Measurements from ENCODE around the gene AKR1C1. TPM values are rescaled to one million over a fixed set of nuclear protein-coding genes. Genes with fewer than 3 reads are reported as not detected.
"Not testable (repeated sequence)": the region's sequence is repeated elsewhere in the genome, so short reads cannot be mapped to it uniquely, and the experiment has no call there.

AKR1C1 gene
- total RNA-seq, 4 donors from 2014 or later = 47.1 to 94.8 (median 77.5) TPM

DNA sequence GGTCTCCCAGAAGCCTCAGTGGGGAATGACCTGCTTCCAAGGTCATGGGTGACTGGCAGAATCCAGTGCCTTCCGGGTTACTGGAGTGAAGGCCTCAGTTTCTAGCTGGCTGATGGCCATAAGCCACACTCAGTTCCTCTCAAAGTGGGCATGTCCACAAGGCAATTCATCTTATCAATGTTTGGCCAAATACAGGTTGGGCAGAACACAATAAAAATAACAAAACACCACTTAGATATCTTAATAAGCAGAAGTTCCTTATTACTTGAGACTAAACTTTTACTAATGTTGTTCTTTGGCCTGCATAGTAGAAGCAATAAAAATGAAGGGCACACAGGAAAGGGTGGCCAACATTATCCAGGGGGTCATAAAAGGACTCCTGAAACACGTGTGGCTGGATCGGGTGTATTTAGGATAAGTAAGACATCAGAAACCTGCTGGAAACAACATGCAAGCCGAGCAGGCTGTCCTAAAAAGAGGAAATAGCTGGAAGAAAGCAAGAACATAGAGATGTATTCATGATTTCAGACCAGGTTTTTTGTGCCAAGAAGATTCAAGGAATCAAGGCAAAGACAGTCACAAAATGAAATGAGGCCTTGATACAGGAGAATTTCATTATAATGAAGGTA, 60.1 kb downstream of the AKR1C1 start:
- H3K4me1 ChIP-seq = peaks cover 0 to 18% (median 12%) of the 10 kb centered on the region in 4 donors
- H3K36me3 ChIP-seq = no peaks in the 10 kb centered on the region
- no peaks in the 10 kb centered on the region for H3K9me3 ChIP-seq
- H3K27me3 ChIP-seq = no peaks in the 10 kb centered on the region
- H3K27ac ChIP-seq = no peak overlapping the region
- no peak overlapping the region for H3K4me3 ChIP-seq
- TF ChIP-seq, protein P1, sequence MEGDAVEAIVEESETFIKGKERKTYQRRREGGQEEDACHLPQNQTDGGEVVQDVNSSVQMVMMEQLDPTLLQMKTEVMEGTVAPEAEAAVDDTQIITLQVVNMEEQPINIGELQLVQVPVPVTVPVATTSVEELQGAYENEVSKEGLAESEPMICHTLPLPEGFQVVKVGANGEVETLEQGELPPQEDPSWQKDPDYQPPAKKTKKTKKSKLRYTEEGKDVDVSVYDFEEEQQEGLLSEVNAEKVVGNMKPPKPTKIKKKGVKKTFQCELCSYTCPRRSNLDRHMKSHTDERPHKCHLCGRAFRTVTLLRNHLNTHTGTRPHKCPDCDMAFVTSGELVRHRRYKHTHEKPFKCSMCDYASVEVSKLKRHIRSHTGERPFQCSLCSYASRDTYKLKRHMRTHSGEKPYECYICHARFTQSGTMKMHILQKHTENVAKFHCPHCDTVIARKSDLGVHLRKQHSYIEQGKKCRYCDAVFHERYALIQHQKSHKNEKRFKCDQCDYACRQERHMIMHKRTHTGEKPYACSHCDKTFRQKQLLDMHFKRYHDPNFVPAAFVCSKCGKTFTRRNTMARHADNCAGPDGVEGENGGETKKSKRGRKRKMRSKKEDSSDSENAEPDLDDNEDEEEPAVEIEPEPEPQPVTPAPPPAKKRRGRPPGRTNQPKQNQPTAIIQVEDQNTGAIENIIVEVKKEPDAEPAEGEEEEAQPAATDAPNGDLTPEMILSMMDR (IDR thresholded peaks at IDR 0.05) = no peak
- TF ChIP-seq EP300 (IDR thresholded peaks at IDR 0.05) (no peak), POLR2A (IDR thresholded peaks at IDR 0.05) (no peak)
- no peak for DNase-seq (ENCODE audit: low spot score in 2 of 2)
- WGBS, 2 donors = 51 to 58% methylated on average over 4 of the region's 4 CpGs

DNA sequence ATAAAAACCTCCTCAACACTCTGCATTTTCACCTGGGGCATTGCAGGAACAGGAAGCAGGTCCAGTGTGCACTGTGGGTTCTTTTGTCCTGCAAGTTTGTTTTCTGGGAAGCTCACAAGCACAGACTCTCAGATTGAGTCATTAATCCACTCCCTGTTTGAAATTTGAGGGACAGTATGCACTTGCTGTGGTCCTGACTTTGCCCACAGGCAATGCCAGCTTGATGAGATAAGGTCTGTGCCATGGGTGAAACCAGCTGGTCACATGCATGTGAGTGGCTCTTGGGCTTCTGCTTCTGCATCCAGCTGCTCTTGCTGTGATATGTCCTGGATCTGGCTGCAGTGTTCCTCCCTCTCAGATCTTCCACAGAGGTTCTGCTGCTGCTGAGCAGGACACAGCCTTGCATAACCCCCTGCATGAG, 62.3 kb downstream of the AKR1C1 start:
- not testable (repeated sequence) for H3K36me3 ChIP-seq; H3K27me3 ChIP-seq; DNase-seq (ENCODE audit: low spot score in 2 of 2); H3K4me1 ChIP-seq; H3K4me3 ChIP-seq; H3K27ac ChIP-seq
- peaks cover 0 to 11% (median under 1%) of the 10 kb centered on the region in 4 donors for H3K9me3 ChIP-seq

DNA sequence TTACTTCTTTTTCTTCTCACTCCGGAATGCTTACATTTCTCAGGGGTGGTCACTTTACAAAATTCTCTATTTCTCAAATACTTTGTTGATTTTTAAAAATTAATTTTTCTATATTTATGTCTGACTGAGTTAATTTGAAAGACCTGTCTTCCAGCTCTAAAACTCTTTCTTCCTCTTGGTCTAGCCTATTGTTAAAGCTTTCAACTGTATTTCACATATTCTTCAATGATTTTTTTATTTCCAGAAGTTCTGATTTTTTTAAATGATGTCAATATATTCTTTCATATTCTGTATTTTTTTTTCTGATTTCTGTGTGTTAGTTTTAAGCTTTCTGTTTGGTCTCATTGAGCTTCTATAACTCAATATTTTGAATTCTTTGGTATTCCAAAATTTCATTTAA, 67.8 kb downstream of the AKR1C1 start:
- Histone ChIP-seq H3K27me3 (no peaks in the 10 kb centered on the region), H3K4me1 (no peaks in the 10 kb centered on the region), H3K4me3 (no peak overlapping the region), H3K36me3 (no peaks in the 10 kb centered on the region), H3K27ac (no peak overlapping the region), H3K9me3 (peaks cover 0 to 51% (median 9%) of the 10 kb centered on the region in 4 donors)
- TF ChIP-seq POLR2A (IDR thresholded peaks at IDR 0.05) = no peak
- TF ChIP-seq, protein P1 (IDR thresholded peaks at IDR 0.05) = no peak
- no peak for TF ChIP-seq EP300 (IDR thresholded peaks at IDR 0.05)
- 88 to 94% methylated on average over 1 of the region's 1 CpG for WGBS, 2 donors
- no peak for DNase-seq (ENCODE audit: low spot score in 2 of 2)

DNA sequence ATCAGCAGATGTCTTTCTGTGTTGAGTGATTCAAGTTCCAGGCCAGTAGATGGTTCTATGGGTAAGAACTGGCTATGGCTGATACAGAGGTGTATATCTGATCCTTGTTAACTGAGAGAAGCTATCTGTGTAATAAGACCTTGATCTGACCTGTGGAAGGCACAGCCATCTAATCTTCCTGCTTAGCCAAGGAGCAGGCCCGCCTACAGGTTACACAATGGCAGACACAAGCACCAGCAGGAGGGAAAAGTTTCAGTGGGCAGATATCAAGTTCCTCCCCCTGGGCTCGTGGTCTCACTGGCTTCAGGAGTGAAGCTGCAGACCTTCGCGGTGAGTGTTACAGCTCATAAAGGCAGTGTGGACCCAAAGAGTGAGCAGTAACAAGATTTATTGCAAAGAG, 68.4 kb downstream of the AKR1C1 start:
- peaks cover 0 to 51% (median 9%) of the 10 kb centered on the region in 4 donors for H3K9me3 ChIP-seq
- H3K4me3 ChIP-seq; H3K27ac ChIP-seq; H3K4me1 ChIP-seq; H3K27me3 ChIP-seq; DNase-seq (ENCODE audit: low spot score in 2 of 2); H3K36me3 ChIP-seq: not testable (repeated sequence)
- 81 to 90% methylated on average over 4 of the region's 4 CpGs for WGBS, 2 donors

DNA sequence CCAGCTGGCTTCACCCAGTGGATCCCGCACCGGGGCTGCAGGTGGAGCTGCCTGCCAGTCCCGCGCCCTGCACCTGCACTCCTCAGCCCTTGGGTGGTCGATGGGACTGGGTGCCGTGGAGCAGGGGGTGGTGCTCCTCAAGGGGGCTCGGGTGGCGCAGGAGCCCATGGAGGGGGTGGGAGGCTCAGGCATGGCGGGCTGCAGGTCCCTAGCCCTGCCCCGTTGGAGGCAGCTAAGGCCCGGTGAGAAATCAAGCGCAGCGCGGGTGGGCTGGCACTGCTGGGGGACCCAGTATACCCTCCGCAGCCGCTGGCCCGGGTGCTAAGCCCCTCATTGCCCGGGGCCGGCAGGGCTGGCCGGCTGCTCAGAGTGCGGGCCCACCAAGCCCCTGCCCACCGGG, 69.2 kb downstream of the AKR1C1 start:
- not testable (repeated sequence) for H3K36me3 ChIP-seq; H3K27me3 ChIP-seq; H3K4me1 ChIP-seq; H3K4me3 ChIP-seq; H3K27ac ChIP-seq; DNase-seq (ENCODE audit: low spot score in 2 of 2)
- peaks cover 0 to 51% (median 9%) of the 10 kb centered on the region in 4 donors for H3K9me3 ChIP-seq
- 85 to 91% methylated on average over 9 to 16 of the region's 22 CpGs for WGBS, 2 donors

Small RNA genes lying within 50 kb of the gene (small RNA-seq; reads per million reads assigned to genes)
- not detected for gene RF00096

Other genes with a start within 250 kb of the AKR1C1 start
- gene AKR1E2, start 137.2 kb upstream of the AKR1C1 start, total RNA-seq = 10 to 100 TPM; 12.7 to 24.3 (median 21.3) TPM
- 10 to 100 TPM; 24.7 to 52.2 (median 39.6) TPM for gene AKR1C2, start 40.4 kb downstream of the AKR1C1 start, total RNA-seq
- 10 to 100 TPM; 31.5 to 55.8 (median 43.1) TPM for gene AKR1C3, start 131.0 kb downstream of the AKR1C1 start, total RNA-seq
- not detected for gene AKR1C8, start 221.7 kb downstream of the AKR1C1 start, total RNA-seq
- gene AKR1C4, start 233.4 kb downstream of the AKR1C1 start, total RNA-seq = not detected

All from tibial nerve (tissue), 4 donors.